Prostate gland (tissue), 2 donors: ENCODE results near the gene EIF2S3.

Experiments used
- POLR2A ChIP-seq: fragments of 450-650 bp; IDR thresholded peaks from one replicate; pipeline ENCODE4 v1.6.1; 2016; ENCODE audit warnings: antibody characterized with exemption, mild to moderate bottlenecking
- TF ChIP-seq, protein P1 (sequence below), 4 experiments: fragments of 200-600 bp in 2 of 4; fragments of 450-650 bp in 2 of 4; sonication (generic) in 2 of 4; IDR thresholded peaks; 1 replicate in 3 of 4; 2 replicates in 1 of 4; pipeline ENCODE4 v1.5.1; 2016 to 2019; ENCODE audit warnings: antibody characterized with exemption in 4 of 4, mild to moderate bottlenecking in 2 of 4, moderate library complexity in 2 of 4

DNA sequence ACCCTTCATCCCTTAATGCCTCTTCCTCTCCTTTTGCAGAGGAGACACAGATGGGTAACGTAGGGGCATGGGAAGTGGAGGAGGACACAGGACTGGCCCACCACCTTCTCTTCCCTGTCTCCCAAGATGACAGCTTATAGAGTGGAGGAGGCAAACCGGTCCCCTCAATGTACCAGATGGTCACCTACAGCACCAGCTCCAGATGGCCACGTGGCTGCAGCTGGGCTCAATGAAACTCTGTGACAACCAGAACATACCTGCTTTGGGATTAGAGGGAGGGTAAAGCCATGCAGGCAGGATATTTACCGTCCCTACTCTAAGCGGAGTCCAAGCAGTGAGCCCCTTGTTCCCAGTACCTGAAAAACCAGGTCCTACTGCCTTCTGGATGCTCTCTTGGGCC is 20.3 kb upstream of the EIF2S3 start:
- TF ChIP-seq, protein P1, sequence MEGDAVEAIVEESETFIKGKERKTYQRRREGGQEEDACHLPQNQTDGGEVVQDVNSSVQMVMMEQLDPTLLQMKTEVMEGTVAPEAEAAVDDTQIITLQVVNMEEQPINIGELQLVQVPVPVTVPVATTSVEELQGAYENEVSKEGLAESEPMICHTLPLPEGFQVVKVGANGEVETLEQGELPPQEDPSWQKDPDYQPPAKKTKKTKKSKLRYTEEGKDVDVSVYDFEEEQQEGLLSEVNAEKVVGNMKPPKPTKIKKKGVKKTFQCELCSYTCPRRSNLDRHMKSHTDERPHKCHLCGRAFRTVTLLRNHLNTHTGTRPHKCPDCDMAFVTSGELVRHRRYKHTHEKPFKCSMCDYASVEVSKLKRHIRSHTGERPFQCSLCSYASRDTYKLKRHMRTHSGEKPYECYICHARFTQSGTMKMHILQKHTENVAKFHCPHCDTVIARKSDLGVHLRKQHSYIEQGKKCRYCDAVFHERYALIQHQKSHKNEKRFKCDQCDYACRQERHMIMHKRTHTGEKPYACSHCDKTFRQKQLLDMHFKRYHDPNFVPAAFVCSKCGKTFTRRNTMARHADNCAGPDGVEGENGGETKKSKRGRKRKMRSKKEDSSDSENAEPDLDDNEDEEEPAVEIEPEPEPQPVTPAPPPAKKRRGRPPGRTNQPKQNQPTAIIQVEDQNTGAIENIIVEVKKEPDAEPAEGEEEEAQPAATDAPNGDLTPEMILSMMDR (IDR thresholded peaks at IDR 0.05), result no peak
- TF ChIP-seq POLR2A, result no peak
